ENCODE measurements around the gene ZNF236.

ZNF236 gene

GRCh38 chr18:76821356-76821874 is 942 bp upstream of the ZNF236 start:
- in situ Hi-C loops (cut with MboI; ENCODE audit: low sequenced_read_pairs) = no loop called here

GRCh38 chr18:76821875-76822505 is 367 bp upstream of the ZNF236 start:
- in situ Hi-C loops (cut with MboI; ENCODE audit: low sequenced_read_pairs) = no loop called here

DNA sequence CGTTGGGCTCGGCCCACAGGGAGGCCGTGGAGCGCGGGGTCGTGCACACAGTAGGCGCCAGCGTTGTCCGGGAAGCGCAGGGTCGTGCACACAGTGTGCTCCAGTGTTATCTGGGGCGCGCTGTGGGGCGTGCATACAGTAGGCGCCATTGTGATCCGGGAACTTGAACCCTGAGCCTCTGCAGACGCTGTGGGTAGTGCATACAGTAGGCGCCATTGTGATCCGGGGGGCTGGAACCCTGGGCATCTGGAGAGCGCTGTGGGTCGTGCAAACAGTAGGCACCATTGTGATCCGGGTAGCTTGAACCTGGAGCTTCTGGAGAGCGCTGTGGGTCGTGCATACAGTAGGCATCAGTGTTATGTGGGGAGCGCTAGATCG is 793 bp downstream of the ZNF236 start:
- in situ Hi-C loops (cut with MboI; ENCODE audit: low sequenced_read_pairs) = no loop called here

GRCh38 chr18:76823587-76824011 is 1.2 kb downstream of the ZNF236 start:
- in situ Hi-C loops (cut with MboI; ENCODE audit: low sequenced_read_pairs) = no loop called here

GRCh38 chr18:76824145-76824676 is 1.9 kb downstream of the ZNF236 start:
- in situ Hi-C loops (cut with MboI; ENCODE audit: low sequenced_read_pairs) = no loop called here

GRCh38 chr18:76824754-76825153 is 2.4 kb downstream of the ZNF236 start:
- in situ Hi-C loops (cut with MboI; ENCODE audit: low sequenced_read_pairs) = no loop called here

GRCh38 chr18:76827205-76828200 is 5.1 kb downstream of the ZNF236 start:
- in situ Hi-C loops (cut with MboI; ENCODE audit: low sequenced_read_pairs) = no loop called here

- in situ Hi-C loops (cut with MboI; ENCODE audit: low sequenced_read_pairs) = no loop called here
Observed at GRCh38 chr18:76834379-76834778, 12.0 kb downstream of the ZNF236 start.

GRCh38 chr18:76835380-76835779 is 13.0 kb downstream of the ZNF236 start:
- in situ Hi-C loops (cut with MboI; ENCODE audit: low sequenced_read_pairs) = no loop called here

GRCh38 chr18:76837071-76837470 is 14.7 kb downstream of the ZNF236 start:
- in situ Hi-C loops (cut with MboI; ENCODE audit: low sequenced_read_pairs) = no loop called here

- in situ Hi-C loops (cut with MboI; ENCODE audit: low sequenced_read_pairs) = no loop called here
Observed at GRCh38 chr18:76838182-76838581, 15.8 kb downstream of the ZNF236 start.

DNA sequence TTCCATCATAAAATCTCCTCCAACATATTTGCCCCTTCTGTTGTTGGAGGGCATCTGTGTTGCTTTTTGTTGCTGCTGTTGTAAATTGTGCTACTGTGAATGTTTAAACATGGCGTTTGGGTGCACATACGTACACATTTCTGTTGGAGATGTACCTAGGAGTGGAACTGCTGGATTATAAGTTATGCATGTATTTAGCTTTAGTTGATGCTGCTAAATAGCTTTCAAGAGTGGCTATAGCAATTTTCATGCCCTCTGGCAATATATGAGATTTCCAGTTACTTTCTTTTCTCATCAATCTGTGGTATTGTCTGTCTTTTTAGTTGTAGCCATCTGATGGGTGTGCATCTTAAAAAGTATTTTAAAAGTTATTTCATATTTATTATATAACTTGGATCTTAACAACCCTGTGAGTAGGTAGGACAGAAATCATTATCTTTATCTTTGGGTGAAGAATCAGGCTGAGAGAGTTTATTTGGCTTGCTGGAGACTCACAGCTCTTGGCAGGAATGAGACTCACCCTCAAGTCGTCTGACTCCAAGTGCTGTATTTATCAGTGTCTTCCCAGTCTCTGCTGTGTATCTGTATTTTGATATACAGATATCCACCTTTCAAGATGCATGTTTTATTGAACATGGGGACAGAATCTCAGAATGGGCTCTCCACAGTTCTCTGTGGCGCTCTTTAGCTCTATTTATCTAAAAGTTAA is 16.9 kb downstream of the ZNF236 start:
- in situ Hi-C loops (cut with MboI; ENCODE audit: low sequenced_read_pairs) = no loop called here

DNA sequence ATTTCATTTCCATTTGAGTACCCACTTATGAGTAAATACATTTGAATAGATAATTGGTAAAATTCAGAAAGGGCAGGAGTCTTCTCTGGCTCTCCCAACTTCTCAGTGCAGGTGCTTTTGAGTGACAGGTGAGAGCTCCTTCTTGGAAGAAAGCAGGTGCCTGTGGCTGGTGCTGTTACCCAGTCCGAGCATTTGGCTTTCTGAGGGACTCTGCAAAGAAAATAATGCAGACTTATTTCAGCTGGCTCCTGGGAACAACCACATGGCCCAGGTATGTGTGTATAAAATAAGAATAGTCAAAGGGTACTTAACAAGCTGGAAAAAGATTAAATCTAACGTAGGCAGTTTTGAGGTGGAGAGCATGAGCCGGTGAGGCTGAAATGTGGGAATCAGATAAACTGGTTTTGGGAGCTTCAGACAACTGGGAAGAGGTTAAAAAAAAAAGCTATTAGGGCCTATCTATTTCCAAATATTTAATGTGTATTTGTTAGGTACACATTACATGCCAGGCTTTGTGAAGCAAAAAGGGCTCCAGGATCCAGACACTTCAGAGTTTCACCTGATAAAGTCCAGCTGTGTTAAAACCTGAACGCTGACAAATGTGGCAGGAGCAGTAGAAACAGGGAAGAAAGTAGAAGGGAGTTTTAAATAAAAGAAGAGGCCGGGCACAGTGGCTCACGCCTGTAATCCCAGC is 20.6 kb downstream of the ZNF236 start:
- in situ Hi-C loops (cut with MboI; ENCODE audit: low sequenced_read_pairs) = no loop called here

DNA sequence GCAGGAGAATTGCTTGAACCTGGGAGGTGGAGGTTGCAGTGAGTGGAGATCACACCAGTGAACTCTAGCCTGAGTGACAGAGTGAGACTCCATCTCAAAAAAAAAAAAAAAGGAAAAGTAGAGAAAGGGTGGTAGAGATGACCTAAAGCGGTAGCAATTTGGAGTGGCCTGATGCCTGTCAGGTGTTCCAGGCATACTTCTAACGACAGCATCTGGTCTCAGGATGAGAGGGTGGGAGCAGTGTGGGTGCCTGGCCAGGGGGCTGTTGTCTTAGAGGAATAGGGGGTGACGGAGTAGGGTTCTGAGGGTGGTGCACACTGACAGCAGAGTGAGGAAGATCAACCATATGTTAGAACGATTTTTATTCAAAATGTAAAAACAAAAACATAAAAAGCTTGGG is 21.8 kb downstream of the ZNF236 start:
- in situ Hi-C loops (cut with MboI; ENCODE audit: low sequenced_read_pairs) = no loop called here

- in situ Hi-C loops (cut with MboI; ENCODE audit: low sequenced_read_pairs) = no loop called here
Observed at GRCh38 chr18:76844742-76845477, 22.6 kb downstream of the ZNF236 start.

DNA sequence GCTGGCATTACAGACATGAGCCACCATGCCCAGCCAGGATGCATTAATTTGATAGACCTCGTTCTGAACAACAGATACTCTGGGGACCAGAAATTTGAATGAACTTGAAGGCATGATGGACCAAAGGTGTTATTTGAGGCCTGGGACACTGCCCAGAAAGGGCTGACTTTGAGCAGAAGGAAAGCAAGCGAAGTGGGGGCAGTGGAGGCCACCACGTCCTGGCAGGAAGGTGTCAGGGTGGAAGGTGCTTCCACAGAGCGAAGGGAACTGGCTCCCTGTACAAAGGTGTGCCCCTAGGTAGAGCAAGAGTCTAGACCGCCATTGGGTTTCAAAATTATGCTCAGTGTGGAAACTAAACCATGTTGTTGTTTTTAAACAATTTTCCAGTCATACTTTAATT is 23.9 kb downstream of the ZNF236 start:
- in situ Hi-C loops (cut with MboI; ENCODE audit: low sequenced_read_pairs) = no loop called here

GRCh38 chr18:76847916-76848315 is 25.6 kb downstream of the ZNF236 start:
- in situ Hi-C loops (cut with MboI; ENCODE audit: low sequenced_read_pairs) = no loop called here

GRCh38 chr18:76850112-76850511 is 27.8 kb downstream of the ZNF236 start:
- in situ Hi-C loops (cut with MboI; ENCODE audit: low sequenced_read_pairs) = no loop called here

DNA sequence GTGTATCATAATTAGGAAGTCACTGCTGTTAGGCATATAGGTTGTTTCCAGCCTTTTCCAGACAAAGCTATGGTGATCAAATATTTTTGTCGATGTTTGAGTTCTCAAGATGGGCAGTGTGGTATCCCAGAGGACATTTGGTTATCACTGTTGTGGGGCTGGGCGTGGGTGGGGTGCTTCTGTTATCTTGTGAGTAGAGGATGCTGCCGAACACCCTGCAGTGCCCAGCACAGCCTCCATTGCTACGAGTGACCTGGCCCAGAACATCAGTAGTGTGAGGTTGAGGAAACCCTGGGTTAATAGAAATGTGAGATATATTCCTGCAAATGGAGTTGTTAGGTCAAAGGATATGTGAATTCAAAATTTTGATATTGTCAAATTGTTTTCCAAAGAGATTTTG is 33.2 kb downstream of the ZNF236 start:
- in situ Hi-C loops (cut with MboI; ENCODE audit: low sequenced_read_pairs) = no loop called here

GRCh38 chr18:76857476-76857875 is 35.1 kb downstream of the ZNF236 start:
- in situ Hi-C loops (cut with MboI; ENCODE audit: low sequenced_read_pairs) = no loop called here
